Activated naive CD8-positive, alpha-beta T cell treated with anti-CD3 and anti-CD28 coated beads, Interleukin-2, amount 10 ng/mL, durations not matched to agents 7 days and 5 days (primary cell): Measurements from ENCODE around the gene SLC44A4. TPM values are rescaled to one million over a fixed set of nuclear protein-coding genes. Genes with fewer than 3 reads are reported as not detected.
"Not testable (repeated sequence)": the region's sequence is repeated elsewhere in the genome, so short reads cannot be mapped to it uniquely, and the experiment has no call there.

Experiments
- ATAC-seq: fragments of 150-1000 bp; cut with Tn5 transposase; one replicate; pipeline ENCODE4 v1.10.0; 2021; ENCODE audit warnings: low read depth, moderate library complexity
- POLR2A ChIA-PET: fragments of 350-600 bp; sonication (Branson Sonifier 250); formaldehyde crosslinking; loops from one replicate; lab custom pipeline; 2021; ENCODE audit warnings: antibody characterized with exemption; lab: Charles Lee
- DNase-seq: peaks from one replicate; pipeline ENCODE4 v3.0.0; 2021
- H3K27ac Mint-ChIP-seq: one replicate; pipeline ENCODE4 v1.8.0; 2022; ENCODE audit warnings: mild to moderate bottlenecking, mixed read lengths
- H3K27me3 Mint-ChIP-seq: one replicate; pipeline ENCODE4 v1.8.0; 2022; ENCODE audit warnings: mild to moderate bottlenecking, moderate library complexity, mixed read lengths
- H3K36me3 Mint-ChIP-seq: one replicate; pipeline ENCODE4 v1.8.0; 2021; ENCODE audit warnings: mild to moderate bottlenecking, mixed read lengths
- H3K4me1 Mint-ChIP-seq: one replicate; pipeline ENCODE4 v1.8.0; 2021; ENCODE audit warnings: mixed read lengths
- H3K4me3 Mint-ChIP-seq: one replicate; pipeline ENCODE4 v1.8.0; 2022; ENCODE audit warnings: mild to moderate bottlenecking, moderate library complexity, mixed read lengths
- H3K9me3 Mint-ChIP-seq: one replicate; pipeline ENCODE4 v1.8.0; 2021; ENCODE audit warnings: mixed read lengths
- total RNA-seq, 2 experiments: library from RNA; stranded (reverse); gene quantifications; one replicate each; pipeline ENCODE4 v1.2.3, GENCODE V29; 2021

SLC44A4 gene
- total RNA-seq, 2 experiments from 2014 or later, result not detected

- H3K27me3 Mint-ChIP-seq, H3K4me3 Mint-ChIP-seq, H3K9me3 Mint-ChIP-seq, POLR2A ChIA-PET, H3K36me3 Mint-ChIP-seq, ATAC-seq, DNase-seq: not testable (repeated sequence)
- peak overlapping the region; percentile 25 for H3K27ac Mint-ChIP-seq
- peaks cover 12% of the 10 kb centered on the region for H3K4me1 Mint-ChIP-seq
Measured at GRCh38 chr6:31857774-31858173, 21.0 kb downstream of the SLC44A4 start.

- H3K9me3 Mint-ChIP-seq, H3K27me3 Mint-ChIP-seq, ATAC-seq, DNase-seq, H3K4me1 Mint-ChIP-seq, H3K27ac Mint-ChIP-seq, H3K36me3 Mint-ChIP-seq, H3K4me3 Mint-ChIP-seq, POLR2A ChIA-PET: not testable (repeated sequence)
Measured at GRCh38 chr6:31851980-31852718, 26.6 kb downstream of the SLC44A4 start.

- no peaks in the 10 kb centered on the region for H3K4me1 Mint-ChIP-seq
- POLR2A ChIA-PET, result interaction anchor here (0.6 kb wide), 1 partner anchor 119 kb away, joined by 3 read pairs; no protein-coding TSS in a partner anchor
- no peak overlapping the region for H3K4me3 Mint-ChIP-seq
- no peaks in the 10 kb centered on the region for H3K27me3 Mint-ChIP-seq
- DNase-seq (no peak), ATAC-seq (no peak)
- no peaks in the 10 kb centered on the region for H3K9me3 Mint-ChIP-seq
- H3K27ac Mint-ChIP-seq, result no peak overlapping the region
- H3K36me3 Mint-ChIP-seq, result no peaks in the 10 kb centered on the region
Measured at GRCh38 chr6:31851485-31851832, 27.3 kb downstream of the SLC44A4 start.

- POLR2A ChIA-PET, result interaction anchor here (0.6 kb wide), 1 partner anchor 119 kb away, joined by 3 read pairs; no protein-coding TSS in a partner anchor
- Mint-ChIP-seq H3K4me3 (no peak overlapping the region), H3K36me3 (no peaks in the 10 kb centered on the region), H3K4me1 (no peaks in the 10 kb centered on the region), H3K9me3 (no peaks in the 10 kb centered on the region), H3K27me3 (no peaks in the 10 kb centered on the region), H3K27ac (no peak overlapping the region)
- no peak for DNase-seq
- ATAC-seq, result no peak
Measured at GRCh38 chr6:31850765-31851484, 27.9 kb downstream of the SLC44A4 start.

DNA sequence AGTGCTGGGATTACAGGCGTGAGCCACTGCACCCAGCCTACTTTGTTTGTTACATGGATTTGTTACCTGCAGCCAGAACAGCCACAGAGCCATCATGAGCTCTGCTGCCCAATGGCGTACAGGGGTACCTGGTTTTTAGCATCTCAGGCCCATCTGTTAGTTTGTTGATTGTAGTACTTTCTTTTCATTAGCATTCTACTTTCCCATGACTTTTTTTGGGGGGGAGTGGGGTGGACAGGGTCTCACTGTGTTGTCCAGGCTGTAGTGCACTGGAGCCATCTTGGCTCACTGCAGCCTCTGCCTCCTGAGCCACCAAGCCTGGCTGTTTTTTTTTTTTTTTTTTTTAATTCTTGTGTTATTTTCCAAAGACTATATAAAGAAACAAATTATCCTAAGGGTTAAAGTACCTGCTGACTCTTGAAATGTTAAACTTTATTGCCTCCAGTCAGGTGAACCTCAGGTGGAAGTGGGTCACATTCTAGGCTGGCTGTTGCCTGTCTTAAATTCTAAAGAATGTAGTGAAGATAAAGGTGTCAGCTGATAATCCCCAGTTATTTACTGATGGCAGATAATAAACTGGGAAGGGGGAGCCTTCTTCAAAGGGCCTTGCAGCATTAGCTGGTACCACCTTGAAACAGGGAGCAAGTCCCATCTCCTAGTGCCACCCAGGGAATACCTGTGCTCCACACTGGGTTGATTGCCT is 31.4 kb downstream of the SLC44A4 start:
- H3K27ac Mint-ChIP-seq, result no peak overlapping the region
- POLR2A ChIA-PET, result interaction anchor here (0.7 to 1.1 kb wide), 3 partner anchors 13 to 379 kb away, joined by 3 to 5 read pairs (median 4); partner anchors contain the start of gene HSPA1B

DNA sequence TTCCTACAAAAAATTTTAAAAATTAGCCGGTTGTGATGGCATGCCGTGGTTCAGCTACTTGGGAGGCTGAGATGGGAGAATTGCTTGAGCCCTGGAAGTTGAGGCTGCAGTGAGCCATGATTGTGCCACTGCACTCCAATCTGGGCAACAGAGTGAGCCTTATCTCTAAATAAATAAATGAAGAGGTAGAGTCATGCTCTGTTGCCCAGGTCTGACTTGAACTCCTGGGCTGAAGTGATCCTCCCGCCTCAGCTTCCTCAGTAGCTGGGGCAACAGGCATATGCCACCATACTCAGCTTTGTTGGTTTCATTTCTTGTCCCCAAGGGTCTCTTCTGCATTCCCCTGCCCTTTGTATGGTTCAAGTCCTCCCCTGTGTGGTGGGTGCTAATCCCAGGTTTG is 34.3 kb downstream of the SLC44A4 start:
- Mint-ChIP-seq H3K27ac (no peak overlapping the region), H3K4me1 (peaks cover 9% of the 10 kb centered on the region), H3K9me3 (no peaks in the 10 kb centered on the region), H3K4me3 (no peak overlapping the region), H3K36me3 (peaks cover 28% of the 10 kb centered on the region), H3K27me3 (no peaks in the 10 kb centered on the region)
- DNase-seq, result no peak
- no peak for ATAC-seq
- POLR2A ChIA-PET, result interaction anchor here (1.4 kb wide), 1 partner anchor 18 kb away, joined by 5 read pairs; the partner anchor contains the start of gene NEU1

More for the DNA sequence above, 31.4 kb downstream of the SLC44A4 start:
- Mint-ChIP-seq H3K4me1 (peaks cover 3% of the 10 kb centered on the region), H3K36me3 (peaks cover 8% of the 10 kb centered on the region), H3K9me3 (no peaks in the 10 kb centered on the region), H3K4me3 (no peak overlapping the region), H3K27me3 (no peaks in the 10 kb centered on the region)
- ATAC-seq (no peak), DNase-seq (no peak)

DNA sequence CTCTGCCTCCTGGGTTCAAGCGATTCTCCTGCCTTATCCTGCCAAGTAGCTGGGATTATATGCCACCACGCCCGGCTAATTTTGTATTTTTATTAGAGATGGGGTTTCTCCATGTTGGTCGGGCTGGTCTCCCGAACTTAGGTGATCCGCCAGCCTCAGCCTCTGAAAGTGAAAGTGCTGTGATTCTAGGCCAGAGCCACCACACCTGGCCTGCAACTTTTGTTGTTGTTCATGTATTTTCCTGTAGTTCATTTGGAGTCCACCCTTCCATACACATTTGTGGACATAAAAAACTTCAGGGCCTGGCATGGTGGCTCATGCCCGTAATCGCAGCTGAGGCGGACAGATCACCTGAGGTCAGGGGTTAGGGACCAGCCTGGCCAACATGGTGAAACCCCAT is 36.7 kb downstream of the SLC44A4 start:
- POLR2A ChIA-PET, result no interaction called here
- peaks cover 42% of the 10 kb centered on the region for H3K36me3 Mint-ChIP-seq
- peaks cover 22% of the 10 kb centered on the region for H3K4me1 Mint-ChIP-seq
- H3K27ac Mint-ChIP-seq, result no peak overlapping the region
- ATAC-seq (no peak), DNase-seq (no peak)
- no peak overlapping the region for H3K4me3 Mint-ChIP-seq
- H3K27me3 Mint-ChIP-seq, result no peaks in the 10 kb centered on the region
- no peaks in the 10 kb centered on the region for H3K9me3 Mint-ChIP-seq

GRCh38 chr6:31839779-31840126 is 39.0 kb downstream of the SLC44A4 start:
- not testable (repeated sequence) for DNase-seq, H3K9me3 Mint-ChIP-seq, H3K27me3 Mint-ChIP-seq, H3K27ac Mint-ChIP-seq, H3K4me3 Mint-ChIP-seq, ATAC-seq
- POLR2A ChIA-PET, result interaction anchor here (0.7 to 1.3 kb wide), 2 partner anchors 23 to 224 kb away, joined by 3 read pairs; partner anchors contain the start of gene NEU1
- peaks cover 29% of the 10 kb centered on the region for H3K4me1 Mint-ChIP-seq
- H3K36me3 Mint-ChIP-seq, result peaks cover 49% of the 10 kb centered on the region

- POLR2A ChIA-PET, result interaction anchor here (0.6 to 1.5 kb wide), 4 partner anchors 10 to 187 kb away, joined by 3 to 5 read pairs (median 4); partner anchors contain the start of genes BAG6, DDAH2 and LSM2
- peak overlapping the region; percentile 50 for H3K4me3 Mint-ChIP-seq
Measured at GRCh38 chr6:31838968-31839367, 39.8 kb downstream of the SLC44A4 start.

DNA sequence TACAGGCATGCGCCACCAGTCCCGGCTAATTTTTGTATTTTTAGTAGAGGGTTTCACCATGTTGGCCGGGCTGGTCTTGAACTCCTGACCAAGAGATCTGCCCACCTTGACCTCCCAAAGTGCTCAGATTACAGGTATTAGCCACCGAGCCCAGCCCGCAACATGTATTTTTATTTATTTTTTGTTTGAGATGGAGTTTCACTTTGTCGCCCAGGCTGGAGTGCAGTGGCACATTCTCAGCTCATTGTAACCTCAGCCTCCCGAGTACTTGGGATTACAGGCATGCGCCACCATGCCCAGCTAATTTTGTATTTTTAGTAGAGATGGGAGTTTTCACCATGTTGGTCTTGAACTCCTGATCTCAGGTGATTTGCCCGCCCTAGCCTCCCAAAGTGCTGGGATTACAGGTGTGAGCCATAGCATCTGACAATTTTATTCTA is 40.7 kb downstream of the SLC44A4 start:
- not testable (repeated sequence) for ATAC-seq, H3K9me3 Mint-ChIP-seq, H3K27me3 Mint-ChIP-seq, DNase-seq
- peaks cover 31% of the 10 kb centered on the region for H3K4me1 Mint-ChIP-seq
- H3K36me3 Mint-ChIP-seq, result peaks cover 50% of the 10 kb centered on the region
- POLR2A ChIA-PET, result interaction anchor here (0.6 to 1.5 kb wide), 4 partner anchors 11 to 109 kb away, joined by 3 to 5 read pairs (median 4); partner anchors contain the start of genes DDAH2, EHMT2 and LSM2
- peak overlapping the region; percentile 84 for H3K4me3 Mint-ChIP-seq
- peak overlapping the region; percentile 93 for H3K27ac Mint-ChIP-seq

More at GRCh38 chr6:31838968-31839367, 39.8 kb downstream of the SLC44A4 start:
- H3K9me3 Mint-ChIP-seq, result no peaks in the 10 kb centered on the region
- H3K27ac Mint-ChIP-seq, result peak overlapping the region; percentile 45
- peaks cover 29% of the 10 kb centered on the region for H3K4me1 Mint-ChIP-seq
- peaks cover 50% of the 10 kb centered on the region for H3K36me3 Mint-ChIP-seq
- ATAC-seq (no peak), DNase-seq (no peak)
- no peaks in the 10 kb centered on the region for H3K27me3 Mint-ChIP-seq

DNA sequence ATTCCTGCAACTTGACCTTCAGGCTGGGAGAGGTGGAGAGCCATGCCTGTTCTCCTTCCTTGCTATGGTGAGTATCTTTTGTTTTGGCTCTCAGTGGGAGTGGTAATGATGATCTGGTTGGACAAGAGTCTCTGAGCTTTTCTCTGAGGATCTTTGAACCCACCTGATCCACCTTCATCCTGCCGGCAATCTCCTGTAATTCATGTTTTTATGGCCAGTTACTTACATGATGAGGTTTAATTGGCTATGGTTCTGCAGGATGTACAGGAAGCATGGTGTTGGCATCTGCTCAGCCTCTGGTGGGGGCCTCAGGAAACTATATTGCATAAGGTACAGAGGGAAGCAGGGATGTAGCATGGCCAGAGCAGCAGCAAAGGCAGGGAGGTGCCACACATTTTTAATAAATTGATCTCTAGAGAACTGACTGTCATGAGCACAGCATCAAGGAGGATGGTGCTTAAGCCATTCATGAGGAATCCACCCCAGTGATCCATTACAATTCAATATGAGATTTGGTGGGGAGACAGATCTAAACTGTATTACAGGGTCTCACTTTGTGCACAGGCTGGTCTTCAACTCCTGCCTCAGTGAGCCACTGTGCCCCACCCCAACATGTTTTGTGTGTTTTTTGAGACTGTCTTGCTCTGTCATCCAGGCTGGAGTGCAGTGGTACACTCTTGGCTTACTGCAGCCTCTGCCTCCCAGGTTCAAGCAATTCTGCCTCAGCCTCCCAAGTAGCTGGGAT is 41.3 kb downstream of the SLC44A4 start:
- no peak for ATAC-seq
- Mint-ChIP-seq H3K4me1 (peaks cover 31% of the 10 kb centered on the region), H3K27me3 (no peaks in the 10 kb centered on the region), H3K36me3 (peaks cover 50% of the 10 kb centered on the region), H3K27ac (peak overlapping the region; percentile 93), H3K9me3 (no peaks in the 10 kb centered on the region), H3K4me3 (peak overlapping the region; percentile 84)
- DNase-seq, result no peak
- POLR2A ChIA-PET, result interaction anchor here (0.9 to 3.0 kb wide), 6 partner anchors 22 to 296 kb away, joined by 3 to 30 read pairs (median 4); partner anchors contain the start of genes C6orf47, DDX39B, EHMT2 and LSM2
